HFF-Myc (cell line): ENCODE data around the gene CTBS.
"Not testable (repeated sequence)": the region's sequence is repeated elsewhere in the genome, so short reads cannot be mapped to it uniquely, and the experiment has no call there.

Experiments used
- DNase-seq: peaks from one replicate; pipeline ENCODE4 v3.0.0-alpha.2; 2011; ENCODE audit warnings: low read depth; ENCODE audit errors: extremely low read depth
- H3K4me3 ChIP-seq: replicated peaks from 2 replicates; pipeline ENCODE4 v1.5.1; 2011; ENCODE audit warnings: low read depth, mild to moderate bottlenecking, control low read depth, low read length
- CTCF ChIP-seq: IDR thresholded peaks from 2 replicates; pipeline ENCODE4 v1.5.1; 2012; ENCODE audit warnings: mild to moderate bottlenecking, low read depth, low read length, control low read depth; ENCODE audit errors: missing control alignments

The CTBS gene

DNA sequence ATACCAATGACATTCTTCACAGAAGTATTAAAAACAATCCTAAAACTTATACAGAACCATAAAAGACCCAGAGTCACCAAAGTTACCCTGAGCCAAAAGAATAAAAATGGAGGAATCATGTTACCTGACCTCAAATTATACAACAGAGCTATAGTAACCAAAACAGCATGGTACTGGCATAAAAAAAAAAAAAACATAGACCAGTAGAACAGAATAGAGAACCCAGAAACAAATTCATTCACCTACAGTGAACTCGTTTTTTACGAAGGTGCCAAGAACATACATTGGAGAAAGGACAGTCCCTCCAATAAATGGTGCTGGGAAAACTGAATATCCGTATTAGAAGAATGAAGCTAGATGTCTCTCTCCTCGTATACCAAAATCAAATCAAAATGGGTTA lies 65.2 kb downstream of the CTBS start:
- H3K4me3 ChIP-seq: no peak overlapping the region
- no peak for DNase-seq
- no peak for TF ChIP-seq CTCF

DNA sequence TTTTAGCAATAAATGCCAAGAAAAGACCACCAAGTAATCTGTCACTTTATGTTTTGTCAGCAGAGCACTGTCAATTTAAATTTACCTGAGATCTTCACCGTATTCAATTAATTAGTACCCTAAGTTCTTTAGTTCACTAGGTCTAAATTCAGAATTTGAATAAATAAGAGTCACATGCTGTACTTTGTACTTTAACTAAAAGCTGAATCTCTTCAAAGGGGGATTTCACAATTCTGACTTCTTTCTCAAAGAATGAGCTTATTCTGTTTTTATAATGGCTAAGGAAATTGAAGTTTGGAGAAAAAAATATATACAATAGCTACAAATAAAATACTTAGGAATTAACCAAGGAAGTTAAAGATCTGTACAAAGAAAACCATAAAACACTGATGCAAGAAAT lies 65.7 kb downstream of the CTBS start:
- no peak for TF ChIP-seq CTCF
- DNase-seq: no peak

DNA sequence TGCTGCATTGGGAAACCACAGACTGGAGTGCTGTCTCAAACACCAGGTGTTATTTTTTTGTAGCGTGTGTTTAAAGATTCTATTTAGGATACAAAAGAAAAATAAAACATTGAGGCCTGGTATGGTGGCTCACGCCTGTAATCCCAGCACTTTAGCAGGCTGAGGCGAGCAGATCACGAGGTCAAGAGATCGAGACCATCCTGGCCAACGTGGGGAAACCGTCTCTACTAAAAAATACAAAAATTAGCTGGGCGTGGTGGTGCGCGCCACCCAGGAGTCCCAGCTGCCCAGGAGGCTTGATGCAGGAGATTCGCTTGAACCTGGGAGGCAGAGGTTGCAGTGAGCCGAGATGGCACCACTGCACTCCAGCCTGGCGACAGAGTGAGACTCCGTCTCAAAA lies 66.4 kb downstream of the CTBS start:
- DNase-seq, H3K4me3 ChIP-seq: not testable (repeated sequence)

More for the DNA sequence above, 65.7 kb downstream of the CTBS start:
- H3K4me3 ChIP-seq: no peak overlapping the region

DNA sequence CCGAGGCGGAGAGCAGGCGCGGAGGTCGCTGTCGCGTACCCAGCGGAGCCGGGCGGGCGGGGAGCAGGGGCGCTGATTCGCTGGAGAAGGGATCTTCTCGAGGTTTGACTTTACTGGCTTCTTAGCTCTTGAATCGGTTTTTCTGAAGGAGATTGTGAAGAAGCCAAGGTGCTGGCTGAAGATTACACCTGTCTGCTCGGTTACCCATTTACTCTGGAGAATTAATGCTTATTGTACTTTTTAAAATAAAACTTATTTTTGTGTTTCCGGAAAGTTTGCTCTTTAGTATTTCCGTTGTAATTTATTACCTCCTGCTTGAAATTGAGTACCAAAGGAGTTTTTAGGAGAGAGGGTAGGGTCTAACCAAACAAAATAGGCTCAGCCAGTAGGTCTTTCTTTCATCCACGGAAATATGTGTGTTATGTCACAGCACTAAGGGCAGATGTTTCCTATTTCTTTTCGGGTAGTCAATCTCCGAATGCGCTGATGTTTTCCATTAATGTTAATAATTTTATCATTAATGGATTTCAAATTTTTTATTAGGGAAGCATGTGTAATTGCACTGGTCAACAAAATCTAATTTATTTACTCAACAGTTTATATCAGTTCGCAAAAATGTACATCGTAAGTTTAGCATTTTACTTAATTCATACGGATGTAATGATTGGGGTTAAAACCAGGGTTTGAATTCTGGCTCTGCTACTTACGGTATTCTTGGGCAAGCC lies 67.3 kb downstream of the CTBS start:
- H3K4me3 ChIP-seq: peak overlapping the region; percentile 93
- TF ChIP-seq CTCF: no peak
- DNase-seq: no peak

DNA sequence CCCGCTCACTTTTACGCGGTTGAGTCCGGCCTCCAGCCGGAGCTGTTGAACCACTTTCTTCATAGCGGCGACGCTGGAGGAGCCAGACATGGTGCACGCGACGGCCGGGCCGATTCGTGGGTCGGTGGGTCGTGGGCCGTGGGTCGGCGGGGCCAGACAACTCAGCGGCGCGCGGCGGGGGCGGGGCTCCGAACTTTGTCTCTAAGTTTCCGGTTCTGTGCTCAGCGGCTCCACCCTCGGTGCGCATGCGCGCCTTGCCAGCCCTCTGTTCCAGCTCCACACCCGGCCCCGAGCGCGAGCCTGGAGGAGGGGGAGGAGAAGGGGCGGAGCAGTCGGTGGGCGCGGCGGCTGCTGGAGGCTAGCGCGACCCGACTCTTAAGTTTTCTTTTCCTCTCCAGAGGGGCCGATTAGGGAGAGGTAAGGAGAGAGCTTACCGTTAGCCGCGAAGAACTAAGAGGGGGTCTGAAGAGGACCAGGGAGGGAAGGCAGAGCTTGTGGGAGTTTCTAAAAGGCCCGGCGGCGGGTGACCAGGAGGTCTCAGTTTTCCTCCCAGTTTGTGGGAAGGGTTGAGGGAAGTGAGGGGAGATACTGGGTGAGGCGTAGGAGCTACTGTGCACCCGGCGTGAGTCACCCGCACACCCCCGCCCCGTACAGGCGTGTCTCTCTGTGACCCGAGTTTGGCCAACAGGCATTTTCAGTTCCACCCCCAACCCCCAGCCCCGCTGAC lies 68.1 kb downstream of the CTBS start, which contains the start of the genes GNG5 and SPATA1:
TSS of gene GNG5 (minus strand) at position 580 of the 727 bp plus-strand sequence. CDS start at position 90, 490 bp downstream.
TSS of gene SPATA1 (plus strand) at position 385 of the 727 bp plus-strand sequence. CDS start 9,974 bp downstream, outside the sequence.
- no peak for TF ChIP-seq CTCF
- peak; percentile 80 for DNase-seq
- H3K4me3 ChIP-seq: peak within 1 kb of the TSS; percentile 93

GRCh38 chr1:84505493-84506001 lies 68.7 kb downstream of the CTBS start:
- DNase-seq: no peak

More at GRCh38 chr1:84505493-84506001, 68.7 kb downstream of the CTBS start:
- peak overlapping the region; percentile 93 for H3K4me3 ChIP-seq
- TF ChIP-seq CTCF: no peak
